Lung (tissue), 12 donors: ENCODE measurements around the gene ZBTB37. TPM values are rescaled to one million over a fixed set of nuclear protein-coding genes. Genes with fewer than 3 reads are reported as not detected.
A peak's percentile ranks its signal among the peaks of the same experiment; 100 is the strongest.
"Not testable (repeated sequence)": the region's sequence is repeated elsewhere in the genome, so short reads cannot be mapped to it uniquely, and the experiment has no call there.

Source experiments
- ATAC-seq: fragments of 200-7000 bp; cut with Tn5 transposase; one replicate; pipeline ENCODE4 v1.9.1; 2020; ENCODE audit warnings: moderate number of reproducible peaks; ENCODE audit not compliant: insufficient read depth, low FRiP score
- DNase-seq, 3 donors: peaks; one replicate each; pipeline ENCODE4 v3.0.0-alpha.2; 2013 to 2017
- H3K27ac ChIP-seq, 2 donors: one replicate each; pipeline ENCODE4 v1.5.1; 2013; ENCODE audit warnings: mild to moderate bottlenecking in 2 of 2, moderate library complexity in 2 of 2, control low read depth in 1 of 2, inconsistent platforms in 1 of 2, low read depth in 1 of 2, low read length in 1 of 2
- H3K27me3 ChIP-seq, 3 donors: one replicate each; pipeline ENCODE4 v1.5.1; 2013; ENCODE audit warnings: low read length in 2 of 3; ENCODE audit not compliant: control insufficient read depth in 3 of 3, insufficient read depth in 3 of 3
- H3K36me3 ChIP-seq, 4 donors: one replicate each; pipeline ENCODE4 v1.5.1; 2013; ENCODE audit warnings: low read length in 4 of 4, mild to moderate bottlenecking in 1 of 4, moderate library complexity in 1 of 4; ENCODE audit not compliant: control insufficient read depth in 4 of 4, insufficient read depth in 4 of 4
- H3K4me1 ChIP-seq, 5 donors: one replicate each; pipeline ENCODE4 v1.5.1; 2013; ENCODE audit warnings: low read length in 5 of 5, mild to moderate bottlenecking in 2 of 5, moderate library complexity in 1 of 5; ENCODE audit not compliant: control insufficient read depth in 5 of 5, insufficient read depth in 5 of 5
- H3K4me3 ChIP-seq: one replicate; pipeline ENCODE4 v1.5.1; 2013; ENCODE audit warnings: mild to moderate bottlenecking, control low read depth, moderate library complexity
- H3K9ac ChIP-seq, 2 donors: one replicate each; pipeline ENCODE4 v1.5.1; 2013; ENCODE audit warnings: low read length in 2 of 2, control low read depth in 1 of 2; ENCODE audit not compliant: insufficient read depth in 1 of 2
- H3K9me3 ChIP-seq, 4 donors: one replicate each; pipeline ENCODE4 v1.5.1; 2013; ENCODE audit warnings: low read length in 3 of 4, mild to moderate bottlenecking in 1 of 4, moderate library complexity in 1 of 4; ENCODE audit not compliant: control insufficient read depth in 4 of 4, insufficient read depth in 3 of 4
- WGBS, 2 donors: extraction: QIAGEN DNeasy Blood & Tissue Kit; methylation state at CpG; one replicate each; pipeline ENCODE4 v1.1.7; 2013; 5-methylcytosine and 5-hydroxymethylcytosine counted together
- polyA plus RNA-seq, 2 donors: library from polyadenylated mRNA; stranded (reverse); fragments of 200-250 nt; gene quantifications; one replicate each; pipeline ENCODE4 v1.2.1, GENCODE V29; 2013
- total RNA-seq, 2 donors: library from RNA; depleted of rRNA in 1 of 2; stranded (reverse); fragments of >200 nt in 1 of 2; gene quantifications; one replicate each; pipeline ENCODE4 v1.2.1, GENCODE V29; 2014 to 2021
- TF ChIP-seq, protein P1 (sequence below): IDR thresholded peaks from 2 replicates; pipeline ENCODE4 v1.5.1; 2012; ENCODE audit warnings: mild to moderate bottlenecking; ENCODE audit errors: control extremely low read depth, extremely low read depth
- donor health status: control.
- donor health status: control.
- donor health status: Bipolar disorder and iron deficiency.
- donor health status: healthy.
- donor health status: DM: yes; HTN: yes; CAD: no.

The ZBTB37 gene
- total and polyA plus RNA-seq, 4 donors: 1.6 to 29.8 (median 7.3) TPM

DNA sequence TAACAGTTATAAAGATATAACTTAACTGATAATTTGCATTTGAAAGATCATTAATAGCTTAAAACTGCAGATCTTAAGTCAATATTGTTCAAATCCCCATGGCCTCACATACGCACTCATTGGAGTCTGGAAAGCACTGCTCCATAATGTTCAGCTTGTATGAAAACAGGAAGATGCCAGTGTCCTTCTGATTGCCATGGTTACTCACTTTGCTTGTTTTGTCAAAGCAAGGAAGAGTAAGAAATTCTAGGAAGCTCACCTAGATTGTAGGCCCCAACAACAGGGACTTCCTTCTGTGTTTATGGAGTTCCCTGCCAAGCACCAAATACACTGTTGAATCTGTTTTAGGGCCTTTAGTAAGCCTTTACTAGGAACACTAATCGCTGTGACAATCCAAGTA is 11.3 kb upstream of the ZBTB37 start:
- TF ChIP-seq, protein P1, sequence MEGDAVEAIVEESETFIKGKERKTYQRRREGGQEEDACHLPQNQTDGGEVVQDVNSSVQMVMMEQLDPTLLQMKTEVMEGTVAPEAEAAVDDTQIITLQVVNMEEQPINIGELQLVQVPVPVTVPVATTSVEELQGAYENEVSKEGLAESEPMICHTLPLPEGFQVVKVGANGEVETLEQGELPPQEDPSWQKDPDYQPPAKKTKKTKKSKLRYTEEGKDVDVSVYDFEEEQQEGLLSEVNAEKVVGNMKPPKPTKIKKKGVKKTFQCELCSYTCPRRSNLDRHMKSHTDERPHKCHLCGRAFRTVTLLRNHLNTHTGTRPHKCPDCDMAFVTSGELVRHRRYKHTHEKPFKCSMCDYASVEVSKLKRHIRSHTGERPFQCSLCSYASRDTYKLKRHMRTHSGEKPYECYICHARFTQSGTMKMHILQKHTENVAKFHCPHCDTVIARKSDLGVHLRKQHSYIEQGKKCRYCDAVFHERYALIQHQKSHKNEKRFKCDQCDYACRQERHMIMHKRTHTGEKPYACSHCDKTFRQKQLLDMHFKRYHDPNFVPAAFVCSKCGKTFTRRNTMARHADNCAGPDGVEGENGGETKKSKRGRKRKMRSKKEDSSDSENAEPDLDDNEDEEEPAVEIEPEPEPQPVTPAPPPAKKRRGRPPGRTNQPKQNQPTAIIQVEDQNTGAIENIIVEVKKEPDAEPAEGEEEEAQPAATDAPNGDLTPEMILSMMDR: no peak
- 96 to 97% methylated on average over 2 of the region's 2 CpGs for WGBS, 2 donors
- H3K27me3 ChIP-seq: no peaks in the 10 kb centered on the region
- ATAC-seq (no peak), DNase-seq (no peak)
- no peak overlapping the region for H3K9ac ChIP-seq
- H3K9me3 ChIP-seq: no peaks in the 10 kb centered on the region
- H3K4me3 ChIP-seq: no peak overlapping the region
- no peak overlapping the region for H3K27ac ChIP-seq
- H3K4me1 ChIP-seq: peaks cover 0 to 5% (median 0%) of the 10 kb centered on the region in 5 donors
- H3K36me3 ChIP-seq: peaks cover 10 to 34% (median 16%) of the 10 kb centered on the region in 4 donors

- no peak overlapping the region for H3K4me3 ChIP-seq
- DNase-seq: no peak
- H3K9me3 ChIP-seq: no peaks in the 10 kb centered on the region
- WGBS, 2 donors: 87 to 91% methylated on average over 4 of the region's 4 CpGs
- peak overlapping the region in 1 of 2 donors; percentile 63 for H3K27ac ChIP-seq
- H3K36me3 ChIP-seq: peaks cover 10 to 33% (median 16%) of the 10 kb centered on the region in 4 donors
- H3K27me3 ChIP-seq: no peaks in the 10 kb centered on the region
- peaks cover 0 to 5% (median 0%) of the 10 kb centered on the region in 5 donors for H3K4me1 ChIP-seq
- no peak overlapping the region for H3K9ac ChIP-seq
- no peak for ATAC-seq
- TF ChIP-seq, protein P1: no peak
These were observed 10.7 kb upstream of the ZBTB37 start for GRCh38 chr1:173857363-173857917.

DNA sequence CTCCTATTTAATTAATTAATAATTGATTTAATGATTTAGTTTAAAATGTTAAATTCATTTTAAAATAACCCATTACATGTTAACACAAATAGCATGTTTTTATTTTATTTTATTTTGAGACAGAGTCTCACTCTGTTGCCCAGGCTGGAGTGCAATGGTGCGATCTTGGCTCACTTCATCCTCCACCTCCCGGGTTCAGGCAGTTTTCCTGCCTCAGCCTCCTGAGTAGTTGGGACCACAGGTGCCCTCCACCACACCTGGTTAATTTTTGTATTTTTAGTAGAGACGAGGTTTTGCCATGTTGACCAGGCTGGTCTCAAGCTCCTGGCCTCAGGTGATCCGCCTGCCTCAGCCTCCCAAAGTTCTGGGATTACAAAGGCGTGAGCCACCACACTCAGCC is 8.6 kb upstream of the ZBTB37 start:
- 98 to 100% methylated on average over 5 of the region's 5 CpGs for WGBS, 2 donors
- peaks cover 13 to 41% (median 25%) of the 10 kb centered on the region in 4 donors for H3K36me3 ChIP-seq

DNA sequence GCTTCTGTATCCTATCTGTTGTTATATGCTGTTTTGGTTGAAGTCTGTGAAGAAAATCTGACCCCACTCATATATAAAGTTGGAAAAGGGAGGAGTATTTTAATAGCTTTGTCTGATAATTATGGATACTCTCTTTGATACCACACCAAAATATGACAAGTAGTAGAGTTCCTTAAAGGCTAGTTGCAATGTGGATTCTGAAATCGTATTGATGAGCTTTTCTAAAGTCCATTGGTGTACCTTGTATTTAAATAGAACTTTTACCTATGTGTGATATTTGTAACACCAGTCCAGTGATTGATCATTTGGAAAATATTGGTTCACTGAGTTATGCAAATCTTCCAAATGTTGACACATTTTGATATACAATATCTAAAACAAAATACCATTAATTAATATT is 8.1 kb upstream of the ZBTB37 start:
- TF ChIP-seq, protein P1: no peak
- Histone ChIP-seq H3K36me3 (peaks cover 16 to 44% (median 28%) of the 10 kb centered on the region in 4 donors), H3K27ac (no peak overlapping the region), H3K4me3 (no peak overlapping the region), H3K27me3 (no peaks in the 10 kb centered on the region), H3K9ac (no peak overlapping the region), H3K4me1 (peaks cover 0 to 7% (median 0%) of the 10 kb centered on the region in 5 donors), H3K9me3 (no peaks in the 10 kb centered on the region)
- ATAC-seq (no peak), DNase-seq (no peak)
- 95 to 97% methylated on average over 1 of the region's 1 CpG for WGBS, 2 donors

More for the DNA sequence above, 8.6 kb upstream of the ZBTB37 start:
- H3K9me3 ChIP-seq, DNase-seq, H3K4me3 ChIP-seq, H3K27ac ChIP-seq, ATAC-seq, H3K4me1 ChIP-seq, H3K27me3 ChIP-seq, H3K9ac ChIP-seq: not testable (repeated sequence)
